A549 (cell line): Measurements from ENCODE around the gene CST4.

ENCODE experiments used
- BCL3 ChIP-seq: fragments of >200 bp; sonication (Bioruptor Twin); formaldehyde crosslinking; IDR thresholded peaks from 3 replicates; pipeline ENCODE4 v1.6.1; 2016
- CTCF ChIP-seq: fragments of >200 bp; sonication (Bioruptor Twin); formaldehyde crosslinking; IDR thresholded peaks from 3 replicates; pipeline ENCODE4 v1.5.1; 2016
- E2F6 ChIP-seq: IDR thresholded peaks from 2 replicates; pipeline ENCODE4 v1.6.1; 2012; ENCODE audit warnings: low read depth, borderline replicate concordance
- ELK1 ChIP-seq: fragments of 150-350 bp; IDR thresholded peaks from 2 replicates; pipeline ENCODE4 v1.6.1; 2014; ENCODE audit warnings: low read depth, mild to moderate bottlenecking, low read length
- MAZ ChIP-seq: fragments of 150-350 bp; IDR thresholded peaks from 2 replicates; pipeline ENCODE4 v1.6.1; 2014; ENCODE audit warnings: antibody characterized with exemption, low read depth, low read length, borderline replicate concordance
- MYC ChIP-seq: IDR thresholded peaks from 2 replicates; pipeline ENCODE4 v1.6.1; 2012; ENCODE audit warnings: mild to moderate bottlenecking, inconsistent platforms, low read length, improper control_type of control experiment, borderline replicate concordance
- PHF8 ChIP-seq: fragments of 200-600 bp; sonication (generic); IDR thresholded peaks from 2 replicates; pipeline ENCODE4 v1.6.1; 2016; ENCODE audit warnings: low read depth, mild to moderate bottlenecking, antibody characterized with exemption, moderate library complexity, borderline replicate concordance
- POLR2A ChIP-seq: IDR thresholded peaks from 2 replicates; pipeline ENCODE4 v1.6.1; 2012; ENCODE audit warnings: mild to moderate bottlenecking, low read length
- RAD21 ChIP-seq, 2 experiments: fragments of >200 bp in 1 of 2; sonication (Bioruptor Twin) in 1 of 2; formaldehyde crosslinking in 1 of 2; IDR thresholded peaks in 1 of 2; conservative IDR thresholded peaks in 1 of 2; 2 replicates in 1 of 2; 3 replicates in 1 of 2; pipeline ENCODE4 v1.6.1; 2012 to 2018; ENCODE audit warnings: inconsistent platforms in 1 of 2

GRCh38 chr20:23721962-23722361, 33.1 kb upstream of the CST4 start:
- TF ChIP-seq CTCF (no peak), POLR2A (no peak), PHF8 (no peak), MYC (no peak), MAZ (no peak), RAD21 (conservative IDR thresholded peaks at IDR 0.05 in 1 of 2, IDR thresholded peaks at IDR 0.05 in 1 of 2) (no peak), BCL3 (no peak), ELK1 (no peak), E2F6 (no peak)
